Upper lobe of right lung (tissue), 1 donor: ENCODE results near the gene PSMD5. TPM values are rescaled to one million over a fixed set of nuclear protein-coding genes. Genes with fewer than 3 reads are reported as not detected.

Experiments used
- ATAC-seq: fragments of 200-7000 bp; cut with Tn5 transposase; one replicate; pipeline ENCODE4 v1.9.1; 2020; ENCODE audit warnings: mild to moderate bottlenecking, moderate library complexity
- DNase-seq: peaks from one replicate; pipeline ENCODE4 v3.0.0-alpha.2; 2020
- H3K27ac ChIP-seq: fragments of 200-600 bp; one replicate; pipeline ENCODE4 v1.8.0; 2022
- H3K27me3 ChIP-seq: fragments of 200-600 bp; one replicate; pipeline ENCODE4 v1.8.0; 2022; ENCODE audit warnings: mild to moderate bottlenecking
- H3K36me3 ChIP-seq: fragments of 200-600 bp; one replicate; pipeline ENCODE4 v1.8.0; 2022
- H3K4me1 ChIP-seq: fragments of 200-600 bp; one replicate; pipeline ENCODE4 v1.8.0; 2022
- H3K4me3 ChIP-seq: fragments of 200-600 bp; one replicate; pipeline ENCODE4 v1.8.0; 2022; ENCODE audit warnings: mild to moderate bottlenecking
- H3K9me3 ChIP-seq: fragments of 200-600 bp; one replicate; pipeline ENCODE4 v1.8.0; 2022
- CTCF ChIP-seq: fragments of 200-600 bp; IDR thresholded peaks from one replicate; pipeline ENCODE4 v1.8.0; 2022; ENCODE audit warnings: antibody characterized with exemption
- intact Hi-C: fragments of 100-400 bp; cut with DNase I; formaldehyde crosslinking; loops from one replicate; pipeline ENCODE4 v1.11.0; 2022
- total RNA-seq: library from RNA; stranded (reverse); fragmentation: NEBNext Ultra II Directional; extraction: Animal tissue kit (Norgen Biotek cat#: 25700); gene quantifications from one replicate; pipeline ENCODE4 v1.2.1, GENCODE V29; 2021
- donor health status: DM: no; HTN: yes; CAD: no; lungs with severe emphysema.

PSMD5 gene
- total RNA-seq, 1 donor from 2014 or later, result 38.2 TPM

GRCh38 chr9:120865176-120865575 is 22.5 kb upstream of the PSMD5 start:
- intact Hi-C loops, result no loop called here
- peaks cover 14% of the 10 kb centered on the region for H3K4me1 ChIP-seq
- no peaks in the 10 kb centered on the region for H3K9me3 ChIP-seq
- no peak overlapping the region for H3K4me3 ChIP-seq
- no peak for ATAC-seq
- H3K27me3 ChIP-seq, result no peaks in the 10 kb centered on the region
- no peak overlapping the region for H3K27ac ChIP-seq
- no peak for TF ChIP-seq CTCF
- DNase-seq, result no peak
- peaks cover 22% of the 10 kb centered on the region for H3K36me3 ChIP-seq

GRCh38 chr9:120864719-120865118 is 22.0 kb upstream of the PSMD5 start:
- no peak for TF ChIP-seq CTCF
- peaks cover 26% of the 10 kb centered on the region for H3K36me3 ChIP-seq
- no peak overlapping the region for H3K27ac ChIP-seq
- H3K4me1 ChIP-seq, result peaks cover 13% of the 10 kb centered on the region
- intact Hi-C loops, result no loop called here
- H3K4me3 ChIP-seq, result no peak overlapping the region
- ATAC-seq (no peak), DNase-seq (no peak)
- H3K9me3 ChIP-seq, result no peaks in the 10 kb centered on the region
- no peaks in the 10 kb centered on the region for H3K27me3 ChIP-seq

GRCh38 chr9:120863833-120864232 is 21.1 kb upstream of the PSMD5 start:
- no peak for ATAC-seq
- no peak for TF ChIP-seq CTCF
- Histone ChIP-seq H3K4me1 (peaks cover 8% of the 10 kb centered on the region), H3K4me3 (no peak overlapping the region), H3K27ac (no peak overlapping the region), H3K36me3 (peaks cover 31% of the 10 kb centered on the region), H3K9me3 (no peaks in the 10 kb centered on the region), H3K27me3 (no peaks in the 10 kb centered on the region)
- DNase-seq, result peak; percentile 18
- intact Hi-C loops, result no loop called here

GRCh38 chr9:120862452-120862851 is 19.7 kb upstream of the PSMD5 start:
- Histone ChIP-seq H3K27ac (no peak overlapping the region), H3K36me3 (peaks cover 37% of the 10 kb centered on the region)

GRCh38 chr9:120861935-120862334 is 19.2 kb upstream of the PSMD5 start:
- no peaks in the 10 kb centered on the region for H3K4me1 ChIP-seq
- DNase-seq, result peak; percentile 22
- H3K9me3 ChIP-seq, result no peaks in the 10 kb centered on the region
- no peaks in the 10 kb centered on the region for H3K27me3 ChIP-seq
- intact Hi-C loops, result no loop called here
- H3K27ac ChIP-seq, result no peak overlapping the region
- H3K36me3 ChIP-seq, result peaks cover 41% of the 10 kb centered on the region
- TF ChIP-seq CTCF, result no peak
- no peak overlapping the region for H3K4me3 ChIP-seq
- ATAC-seq, result no peak

More at GRCh38 chr9:120862452-120862851, 19.7 kb upstream of the PSMD5 start:
- H3K4me1 ChIP-seq, result no peaks in the 10 kb centered on the region
- TF ChIP-seq CTCF, result no peak
- no peaks in the 10 kb centered on the region for H3K27me3 ChIP-seq
- no peak overlapping the region for H3K4me3 ChIP-seq
- H3K9me3 ChIP-seq, result no peaks in the 10 kb centered on the region
- ATAC-seq (no peak), DNase-seq (peak; percentile 51)
- intact Hi-C loops, result no loop called here

- no peak overlapping the region for H3K4me3 ChIP-seq
- H3K4me1 ChIP-seq, result no peaks in the 10 kb centered on the region
- ATAC-seq (no peak), DNase-seq (no peak)
- peaks cover 41% of the 10 kb centered on the region for H3K36me3 ChIP-seq
- H3K27ac ChIP-seq, result no peak overlapping the region
- H3K27me3 ChIP-seq, result no peaks in the 10 kb centered on the region
- no peaks in the 10 kb centered on the region for H3K9me3 ChIP-seq
- TF ChIP-seq CTCF, result no peak
- intact Hi-C loops, result no loop called here
Measured at GRCh38 chr9:120860083-120860482, 17.4 kb upstream of the PSMD5 start.
